B cell (primary cell): Measurements from ENCODE around the gene PEX7. TPM values are rescaled to one million over a fixed set of nuclear protein-coding genes. Genes with fewer than 3 reads are reported as not detected.

Experiments
- ATAC-seq: fragments of 200-7000 bp; cut with Tn5 transposase; one replicate; pipeline ENCODE4 v1.10.0; 2021; ENCODE audit warnings: low read depth, mild to moderate bottlenecking, moderate number of reproducible peaks, moderate library complexity
- CTCF ChIA-PET: fragments of 350-600 bp; sonication (Branson Sonifier 250); formaldehyde crosslinking; loops from one replicate; lab custom pipeline; 2021; ENCODE audit warnings: antibody characterized with exemption, inconsistent platforms; lab: Charles Lee
- POLR2A ChIA-PET: fragments of 350-600 bp; sonication (Branson Sonifier 250); formaldehyde crosslinking; loops from one replicate; lab custom pipeline; 2021; ENCODE audit warnings: antibody characterized with exemption; lab: Charles Lee
- DNase-seq: peaks from one replicate; pipeline ENCODE4 v3.0.0; 2013
- H2AFZ ChIP-seq: 2 replicates; pipeline ENCODE4 v1.6.1; 2012; ENCODE audit warnings: mild to moderate bottlenecking, low read depth, low read length; ENCODE audit not compliant: insufficient read depth, poor library complexity, severe bottlenecking
- H3K27ac ChIP-seq, 2 donors: 1 replicate in 1 of 2; 2 replicates in 1 of 2; pipeline ENCODE4 v1.5.1; 2012 to 2013; ENCODE audit warnings: low read length in 2 of 2, mild to moderate bottlenecking in 2 of 2, moderate library complexity in 1 of 2
- H3K27me3 ChIP-seq, 4 experiments: fragments of 200-600 bp in 1 of 4; sonication (generic) in 1 of 4; replicated peaks in 1 of 4; 1 replicate in 2 of 4; 2 replicates in 2 of 4; pipeline versions ENCODE4 v1.6.1 to v1.7.0; 2013 to 2016; ENCODE audit warnings: low read length in 3 of 4, mild to moderate bottlenecking in 2 of 4, mixed read lengths in 1 of 4, moderate library complexity in 1 of 4; ENCODE audit not compliant: insufficient read depth in 4 of 4, control insufficient read depth in 3 of 4; ENCODE audit errors: control extremely low read depth in 1 of 4
- H3K36me3 ChIP-seq, 2 experiments: replicated peaks in 1 of 2; 1 replicate in 1 of 2; 2 replicates in 1 of 2; pipeline versions ENCODE4 v1.6.1 to v1.7.1; 2013; ENCODE audit warnings: low read length in 1 of 2; ENCODE audit not compliant: insufficient read depth in 2 of 2, control insufficient read depth in 1 of 2; ENCODE audit errors: control extremely low read depth in 1 of 2, extremely low read depth in 1 of 2
- H3K4me1 ChIP-seq, 2 donors: fragments of 200-600 bp in 1 of 2; sonication (generic) in 1 of 2; 1 replicate in 1 of 2; 2 replicates in 1 of 2; pipeline versions ENCODE4 v1.5.1 to v1.6.1; 2013 to 2017; ENCODE audit warnings: low read length in 2 of 2; ENCODE audit not compliant: control insufficient read depth in 2 of 2, insufficient read depth in 2 of 2
- H3K4me2 ChIP-seq: replicated peaks from 2 replicates; pipeline ENCODE3; 2012; ENCODE audit warnings: mild to moderate bottlenecking, low read depth, low read length; ENCODE audit not compliant: poor library complexity, severe bottlenecking
- H3K4me3 ChIP-seq, 5 experiments: fragments of 200-600 bp in 1 of 5; sonication (generic) in 1 of 5; 1 replicate in 3 of 5; 2 replicates in 2 of 5; pipeline versions ENCODE4 v1.5.1 to v1.7.0; 2011 to 2016; ENCODE audit warnings: low read length in 4 of 5, mild to moderate bottlenecking in 4 of 5, low read depth in 2 of 5, control low read depth in 1 of 5, moderate library complexity in 1 of 5; ENCODE audit not compliant: insufficient read depth in 1 of 5; ENCODE audit errors: control extremely low read depth in 1 of 5, extremely low read depth in 1 of 5
- H3K79me2 ChIP-seq: fragments of 200-600 bp; sonication (generic); one replicate; pipeline ENCODE4 v1.6.0; 2016; ENCODE audit warnings: low read length; ENCODE audit not compliant: control insufficient read depth, insufficient read depth
- H3K9ac ChIP-seq: fragments of 200-600 bp; sonication (generic); 2 replicates; pipeline ENCODE4 v1.6.1; 2017; ENCODE audit warnings: mild to moderate bottlenecking, low read length, moderate library complexity
- H3K9me3 ChIP-seq, 3 donors: one replicate each; pipeline versions ENCODE4 v1.6.1 to v1.7.1; 2013; ENCODE audit warnings: low read length in 2 of 3; ENCODE audit not compliant: control insufficient read depth in 2 of 3, insufficient read depth in 1 of 3; ENCODE audit errors: control extremely low read depth in 1 of 3
- H4K20me1 ChIP-seq: 2 replicates; pipeline ENCODE4 v1.6.0; 2012; ENCODE audit warnings: mild to moderate bottlenecking, low read length; ENCODE audit not compliant: insufficient read depth, control insufficient read depth, poor library complexity, severe bottlenecking
- H3K27ac Mint-ChIP-seq: one replicate; pipeline ENCODE4 v1.8.0; 2021; ENCODE audit warnings: mixed read lengths
- H3K27me3 Mint-ChIP-seq: one replicate; pipeline ENCODE4 v1.8.0; 2021; ENCODE audit warnings: mixed read lengths
- H3K4me1 Mint-ChIP-seq: one replicate; pipeline ENCODE4 v1.8.0; 2021; ENCODE audit warnings: mixed read lengths
- H3K4me3 Mint-ChIP-seq: one replicate; pipeline ENCODE4 v1.8.0; 2021; ENCODE audit warnings: mixed read lengths
- H3K9me3 Mint-ChIP-seq: one replicate; pipeline ENCODE4 v1.8.0; 2022; ENCODE audit warnings: mixed read lengths; ENCODE audit not compliant: insufficient read depth
- EZH2 ChIP-seq: IDR thresholded peaks from 2 replicates; pipeline ENCODE4 v1.6.1; 2012; ENCODE audit warnings: borderline replicate concordance, low read depth, mild to moderate bottlenecking, moderate library complexity, low read length; ENCODE audit not compliant: insufficient read depth, poor library complexity, severe bottlenecking
- WGBS: methylation state at CpG from one replicate; pipeline ENCODE4 v1.1.5; 2013; ENCODE audit warnings: missing lambda C conversion rate; ENCODE audit not compliant: insufficient coverage; 5-methylcytosine and 5-hydroxymethylcytosine counted together
- intact Hi-C: fragments of 100-400 bp; cut with micrococcal nuclease; formaldehyde crosslinking; loops from one replicate; pipeline ENCODE4 v1.10.0; 2022
- polyA plus RNA-seq: library from polyadenylated mRNA; depleted of rRNA; stranded (reverse); fragments of >200 nt; gene quantifications from 2 replicates; pipeline ENCODE4 v1.2.3, GENCODE V29; 2012
- total RNA-seq, 2 donors: library from RNA; stranded (reverse); fragments of 120-200 nt in 1 of 2; gene quantifications; 1 replicate in 1 of 2; 2 replicates in 1 of 2; pipeline versions ENCODE4 v1.2.3 to v1.2.4, GENCODE V29; 2013 to 2022
- TF ChIP-seq, protein P1 (sequence below): fragments of 200-600 bp; IDR thresholded peaks from one replicate; pipeline ENCODE4 v1.8.0; 2022; ENCODE audit warnings: antibody characterized with exemption, mild to moderate bottlenecking

The PEX7 gene
- total and polyA plus RNA-seq, 2 donors (not counting 1 experiment from before 2014, with no cell fraction given) = 3.9 TPM

DNA sequence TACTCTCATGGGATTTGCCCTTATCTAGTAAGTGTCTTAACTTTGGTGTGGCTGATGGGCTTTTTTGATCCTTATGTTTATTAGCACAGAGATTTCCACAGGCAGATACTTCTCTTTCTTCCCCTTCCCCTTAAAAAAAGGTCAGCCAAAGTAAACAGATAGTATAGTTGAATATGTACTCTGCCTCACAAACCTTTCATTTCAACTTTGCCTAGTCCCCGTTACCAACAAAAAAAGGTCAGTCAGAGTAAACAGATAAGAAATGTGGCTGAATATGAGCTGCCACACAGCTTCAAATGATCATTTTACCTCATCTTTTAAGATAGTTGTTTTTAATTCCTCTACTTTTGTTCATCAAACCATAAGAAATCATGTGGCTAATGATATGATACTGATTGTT, 65.6 kb downstream of the PEX7 start:
- H3K79me2 ChIP-seq = no peaks in the 10 kb centered on the region
- no CpG with 5 or more reads among the region's 1 CpG for WGBS
- no peaks in the 10 kb centered on the region for H3K27me3 ChIP-seq
- no peak overlapping the region for H3K4me2 ChIP-seq
- Mint-ChIP-seq H3K27ac (no peak overlapping the region), H3K4me3 (no peak overlapping the region), H3K4me1 (peaks cover 13% of the 10 kb centered on the region), H3K9me3 (no peaks in the 10 kb centered on the region), H3K27me3 (no peaks in the 10 kb centered on the region)
- TF ChIP-seq, protein P1, sequence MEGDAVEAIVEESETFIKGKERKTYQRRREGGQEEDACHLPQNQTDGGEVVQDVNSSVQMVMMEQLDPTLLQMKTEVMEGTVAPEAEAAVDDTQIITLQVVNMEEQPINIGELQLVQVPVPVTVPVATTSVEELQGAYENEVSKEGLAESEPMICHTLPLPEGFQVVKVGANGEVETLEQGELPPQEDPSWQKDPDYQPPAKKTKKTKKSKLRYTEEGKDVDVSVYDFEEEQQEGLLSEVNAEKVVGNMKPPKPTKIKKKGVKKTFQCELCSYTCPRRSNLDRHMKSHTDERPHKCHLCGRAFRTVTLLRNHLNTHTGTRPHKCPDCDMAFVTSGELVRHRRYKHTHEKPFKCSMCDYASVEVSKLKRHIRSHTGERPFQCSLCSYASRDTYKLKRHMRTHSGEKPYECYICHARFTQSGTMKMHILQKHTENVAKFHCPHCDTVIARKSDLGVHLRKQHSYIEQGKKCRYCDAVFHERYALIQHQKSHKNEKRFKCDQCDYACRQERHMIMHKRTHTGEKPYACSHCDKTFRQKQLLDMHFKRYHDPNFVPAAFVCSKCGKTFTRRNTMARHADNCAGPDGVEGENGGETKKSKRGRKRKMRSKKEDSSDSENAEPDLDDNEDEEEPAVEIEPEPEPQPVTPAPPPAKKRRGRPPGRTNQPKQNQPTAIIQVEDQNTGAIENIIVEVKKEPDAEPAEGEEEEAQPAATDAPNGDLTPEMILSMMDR = no peak
- TF ChIP-seq EZH2 = no peak
- intact Hi-C loops = no loop called here
- no peaks in the 10 kb centered on the region for H3K9me3 ChIP-seq
- POLR2A ChIA-PET = no interaction called here
- no peak overlapping the region for H3K4me3 ChIP-seq
- peaks cover 0 to 12% of the 10 kb centered on the region in 2 donors for H3K4me1 ChIP-seq
- no peaks in the 10 kb centered on the region for H3K36me3 ChIP-seq
- H2AFZ ChIP-seq = no peak overlapping the region
- no peak overlapping the region for H3K27ac ChIP-seq
- no peak for DNase-seq
- no peak for ATAC-seq
- no peak overlapping the region for H3K9ac ChIP-seq
- no peaks in the 10 kb centered on the region for H4K20me1 ChIP-seq
- CTCF ChIA-PET = no interaction called here

DNA sequence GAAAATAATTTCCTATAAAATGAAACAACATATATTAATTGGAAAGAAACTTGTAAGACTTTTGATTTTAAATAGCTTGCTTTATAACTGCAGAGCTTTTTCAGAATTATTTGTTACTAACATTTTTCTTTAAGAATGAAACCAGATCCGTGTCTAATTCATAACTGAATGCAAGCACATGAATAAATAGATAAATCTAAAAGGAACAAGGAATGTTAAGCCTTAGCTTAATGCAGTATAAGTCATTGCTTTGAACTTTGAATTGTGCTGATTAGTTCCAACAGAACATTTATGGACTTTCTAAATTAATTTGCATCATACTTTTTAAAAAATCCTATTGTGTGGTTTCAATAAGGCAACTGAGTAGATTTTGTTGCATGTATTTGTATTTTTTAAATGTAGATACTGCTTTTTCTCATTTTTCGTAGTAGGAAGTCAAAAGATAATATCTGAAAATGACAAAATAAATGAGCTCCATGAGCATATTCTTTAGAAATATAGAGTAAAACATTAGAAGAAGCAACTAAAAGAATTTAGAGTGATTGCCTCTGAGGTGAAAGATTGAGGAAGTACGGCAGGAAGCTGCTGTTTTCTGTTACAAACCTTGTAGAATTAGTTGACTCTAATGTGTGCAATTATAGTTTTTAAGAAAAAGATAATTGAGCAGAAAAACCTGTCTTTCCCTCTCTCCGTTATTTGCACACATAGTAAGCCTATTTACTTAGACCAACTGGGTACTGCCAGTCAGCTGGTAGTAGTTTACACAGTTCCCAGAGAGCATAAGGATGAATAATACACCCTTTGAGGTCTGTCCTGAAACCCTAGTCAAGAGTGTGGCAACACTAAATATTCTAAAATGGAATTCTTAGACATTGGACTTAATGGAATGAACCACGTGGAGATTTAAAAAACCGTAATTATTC, 67.1 kb downstream of the PEX7 start:
- H3K27me3 ChIP-seq = no peaks in the 10 kb centered on the region
- no peaks in the 10 kb centered on the region for H4K20me1 ChIP-seq
- no peaks in the 10 kb centered on the region for H3K79me2 ChIP-seq
- Mint-ChIP-seq H3K27ac (no peak overlapping the region), H3K4me3 (no peak overlapping the region), H3K9me3 (no peaks in the 10 kb centered on the region), H3K27me3 (no peaks in the 10 kb centered on the region), H3K4me1 (peaks cover 13% of the 10 kb centered on the region)
- no peaks in the 10 kb centered on the region for H3K9me3 ChIP-seq
- H3K4me1 ChIP-seq = peaks cover 0 to 12% of the 10 kb centered on the region in 2 donors
- no peak overlapping the region for H3K4me3 ChIP-seq
- intact Hi-C loops = no loop called here
- no peak for TF ChIP-seq EZH2
- TF ChIP-seq, protein P1 = no peak
- no peaks in the 10 kb centered on the region for H3K36me3 ChIP-seq
- H3K4me2 ChIP-seq = peak overlapping the region; percentile 10
- H3K9ac ChIP-seq = no peak overlapping the region
- no peak overlapping the region for H2AFZ ChIP-seq
- H3K27ac ChIP-seq = no peak overlapping the region
- ChIA-PET POLR2A (no interaction called here), CTCF (interaction anchor here (0.9 to 1.9 kb wide), 3 partner anchors 97 to 245 kb away, joined by 3 to 4 read pairs (median 4); partner anchors contain the start of gene MAP3K5)
- WGBS = no CpG with 5 or more reads among the region's 6 CpGs
- DNase-seq (no peak), ATAC-seq (no peak)
